Hematopoietic multipotent progenitor cell treated with erythropoietin and hydrocortisone succinate and interleukin-3 and kit ligand, for 8 days (in vitro differentiated cells): ENCODE data around the gene RRAGA.
"Not testable (repeated sequence)": the region's sequence is repeated elsewhere in the genome, so short reads cannot be mapped to it uniquely, and the experiment has no call there.

Experiments used
- DNase-seq: peaks from one replicate; pipeline ENCODE4 v3.0.0-alpha.2; 2015

RRAGA gene, protein sequence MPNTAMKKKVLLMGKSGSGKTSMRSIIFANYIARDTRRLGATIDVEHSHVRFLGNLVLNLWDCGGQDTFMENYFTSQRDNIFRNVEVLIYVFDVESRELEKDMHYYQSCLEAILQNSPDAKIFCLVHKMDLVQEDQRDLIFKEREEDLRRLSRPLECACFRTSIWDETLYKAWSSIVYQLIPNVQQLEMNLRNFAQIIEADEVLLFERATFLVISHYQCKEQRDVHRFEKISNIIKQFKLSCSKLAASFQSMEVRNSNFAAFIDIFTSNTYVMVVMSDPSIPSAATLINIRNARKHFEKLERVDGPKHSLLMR

GRCh38 chr9:19048966-19049916 lies at the start of gene RRAGA:
RRAGA (plus strand) TSS chr9:19049427; CDS start chr9:19049660, 233 bp downstream.
- peak; percentile 95 for DNase-seq

DNA sequence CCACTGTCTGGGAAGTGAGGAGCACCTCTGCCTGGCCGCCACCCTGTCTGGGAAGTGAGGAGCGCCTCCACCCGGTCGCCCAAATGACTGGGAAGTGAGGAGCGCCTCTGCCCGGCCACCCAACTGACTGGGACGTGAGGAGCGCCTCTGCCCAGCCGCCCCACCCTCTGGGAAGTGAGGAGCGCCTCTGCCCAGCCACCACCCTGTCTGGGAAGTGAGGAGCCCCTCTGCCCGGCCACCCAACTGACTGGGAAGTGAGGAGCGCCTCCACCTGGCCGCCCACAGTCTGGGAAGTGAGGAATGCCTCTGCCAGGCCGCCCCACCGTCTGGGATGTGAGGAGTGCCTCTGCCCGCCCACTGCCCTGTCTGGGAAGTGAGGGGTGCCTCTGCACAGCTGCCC lies 49.1 kb upstream of the RRAGA start:
- no peak for DNase-seq

DNA sequence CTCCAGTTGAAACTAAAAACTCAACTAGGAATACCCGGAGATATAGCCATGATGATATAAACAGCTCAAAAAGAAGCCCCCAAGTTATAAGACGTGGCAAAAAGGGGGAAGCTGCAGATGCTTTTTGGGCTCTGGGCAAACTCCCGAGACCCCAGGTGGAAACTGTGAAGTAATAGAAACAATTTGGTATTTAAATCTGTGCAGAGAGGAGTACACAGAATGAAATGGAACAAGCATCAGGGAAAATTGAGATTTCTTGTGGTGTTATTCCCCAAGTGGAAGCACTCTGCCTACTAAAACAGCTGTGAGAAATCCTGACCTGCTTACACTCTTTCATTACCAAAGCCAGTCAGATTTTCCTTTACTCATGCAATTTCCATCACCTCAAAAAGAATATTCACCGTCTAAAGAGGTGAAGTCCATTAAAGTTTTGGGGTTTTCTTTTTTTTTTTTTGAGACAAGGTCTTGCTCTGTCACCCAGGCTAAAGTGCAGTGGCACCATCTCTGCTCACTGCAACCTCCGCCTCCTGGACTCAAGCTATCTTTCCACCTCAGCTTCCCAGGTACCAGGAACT lies 39.7 kb upstream of the RRAGA start:
- no peak for DNase-seq

- DNase-seq = no peak
Observed at GRCh38 chr9:19018201-19018600, 31.0 kb upstream of the RRAGA start.

DNA sequence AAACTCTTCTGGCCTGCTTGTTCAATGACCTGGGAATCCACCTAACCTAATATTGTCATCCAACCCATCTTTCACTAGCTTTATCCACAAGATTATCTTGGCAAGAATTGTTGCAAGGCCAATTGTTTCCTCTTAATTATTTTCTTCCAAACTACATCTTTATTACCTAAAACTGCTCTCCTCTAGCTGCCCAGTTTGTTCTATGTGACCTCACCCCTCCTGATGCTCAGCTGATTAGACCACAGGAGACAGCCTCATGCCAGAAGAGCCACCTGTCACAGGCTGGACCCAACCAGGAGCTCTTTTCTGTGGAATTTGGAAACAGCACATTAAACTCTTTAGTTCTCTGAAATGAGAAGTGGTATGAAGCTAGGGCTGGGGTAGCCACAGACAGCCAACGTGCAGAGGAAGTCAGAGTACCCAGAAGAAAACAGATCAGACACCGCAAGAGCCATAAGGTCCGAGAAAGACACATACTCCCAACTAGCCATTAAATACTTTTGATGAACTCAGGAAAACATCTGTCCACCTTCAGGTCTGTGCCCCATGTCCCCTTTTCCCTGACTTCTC lies 28.3 kb upstream of the RRAGA start:
- no peak for DNase-seq

DNA sequence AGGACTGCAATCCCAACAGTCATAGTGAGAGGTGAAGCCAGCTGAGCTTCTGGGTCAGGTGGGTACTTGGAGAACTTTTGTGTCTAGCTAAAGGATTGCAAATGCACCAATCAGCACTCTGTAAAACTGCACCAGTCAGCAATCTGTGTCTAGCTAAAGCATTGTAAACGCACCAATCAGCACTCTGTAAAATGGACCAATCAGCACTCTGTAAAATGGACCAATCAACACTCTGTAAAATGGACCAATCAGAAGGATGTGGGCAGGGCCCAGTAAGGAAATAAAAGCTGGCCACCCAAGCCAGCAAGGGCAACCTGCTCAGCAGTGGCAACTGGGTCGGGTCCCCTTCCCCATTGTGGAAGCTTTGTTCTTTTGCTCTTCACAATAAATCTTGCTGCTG lies 27.6 kb upstream of the RRAGA start:
- DNase-seq = not testable (repeated sequence)

- DNase-seq = no peak
Observed at GRCh38 chr9:19022206-19022605, 27.0 kb upstream of the RRAGA start.

GRCh38 chr9:19023078-19023477 lies 26.1 kb upstream of the RRAGA start:
- no peak for DNase-seq

DNA sequence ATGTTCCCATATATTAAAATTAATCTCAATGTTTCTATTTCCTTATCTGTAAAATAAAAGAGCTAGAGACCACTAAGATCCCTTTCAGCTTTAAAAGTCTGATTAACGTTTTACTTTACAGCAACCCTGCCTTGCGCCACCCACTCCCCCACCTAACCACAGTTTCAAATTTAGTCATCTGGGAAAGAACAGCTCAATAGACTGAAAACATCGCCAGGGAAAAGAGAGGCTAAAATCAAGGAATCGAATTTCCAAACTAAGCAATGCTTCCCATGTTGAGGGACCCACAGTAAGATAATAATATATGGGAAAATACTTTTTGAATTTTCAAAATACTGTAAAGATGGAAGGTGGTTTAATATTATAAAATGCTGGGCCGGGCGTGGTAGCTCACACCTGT lies 22.9 kb upstream of the RRAGA start:
- DNase-seq = no peak

GRCh38 chr9:19027825-19028224 lies 21.4 kb upstream of the RRAGA start:
- DNase-seq = no peak

GRCh38 chr9:19028835-19029451 lies 20.3 kb upstream of the RRAGA start:
- peak; percentile 69 for DNase-seq

DNA sequence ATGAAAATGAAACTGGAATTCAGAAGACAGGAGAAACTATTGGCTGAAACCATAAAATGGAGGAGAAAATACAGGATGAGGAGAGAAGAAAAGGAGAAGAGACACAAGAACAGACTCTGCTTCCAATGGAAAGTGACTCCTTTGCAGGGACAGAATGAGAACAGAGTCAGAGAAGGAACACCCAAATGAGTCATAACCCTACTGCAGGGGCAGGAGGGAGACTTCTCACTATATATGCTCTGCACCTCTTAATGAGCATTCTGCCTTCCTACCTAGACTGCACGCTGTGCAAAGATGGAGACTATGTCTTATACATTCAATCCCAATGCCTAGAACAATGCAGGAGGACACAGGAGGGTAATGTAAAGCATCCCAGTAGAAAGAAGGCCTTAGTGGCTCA lies 18.3 kb upstream of the RRAGA start:
- DNase-seq = no peak

GRCh38 chr9:19032406-19032805 lies 16.8 kb upstream of the RRAGA start:
- DNase-seq = no peak

- no peak for DNase-seq
Observed at GRCh38 chr9:19033015-19033414, 16.2 kb upstream of the RRAGA start, which contains the start of gene SAXO1. SAXO1 (minus strand) TSS chr9:19033209; CDS start chr9:19032908, 301 bp downstream.

GRCh38 chr9:19036611-19037010 lies 12.6 kb upstream of the RRAGA start:
- DNase-seq = no peak

DNA sequence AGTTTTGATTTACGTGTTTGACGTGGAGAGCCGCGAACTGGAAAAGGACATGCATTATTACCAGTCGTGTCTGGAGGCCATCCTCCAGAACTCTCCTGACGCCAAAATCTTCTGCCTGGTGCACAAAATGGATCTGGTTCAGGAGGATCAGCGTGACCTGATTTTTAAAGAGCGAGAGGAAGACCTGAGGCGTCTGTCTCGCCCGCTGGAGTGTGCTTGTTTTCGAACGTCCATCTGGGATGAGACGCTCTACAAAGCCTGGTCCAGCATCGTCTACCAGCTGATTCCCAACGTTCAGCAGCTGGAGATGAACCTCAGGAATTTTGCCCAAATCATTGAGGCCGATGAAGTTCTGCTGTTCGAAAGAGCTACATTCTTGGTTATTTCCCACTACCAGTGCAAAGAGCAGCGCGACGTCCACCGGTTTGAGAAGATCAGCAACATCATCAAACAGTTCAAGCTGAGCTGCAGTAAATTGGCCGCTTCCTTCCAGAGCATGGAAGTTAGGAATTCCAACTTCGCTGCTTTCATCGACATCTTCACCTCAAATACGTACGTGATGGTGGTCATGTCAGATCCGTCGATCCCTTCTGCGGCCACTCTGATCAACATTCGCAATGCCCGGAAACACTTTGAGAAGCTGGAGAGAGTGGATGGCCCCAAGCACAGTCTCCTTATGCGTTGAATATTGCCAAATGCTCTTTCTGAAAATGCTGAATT lies 850 bp downstream of the RRAGA start:
- DNase-seq = peak; percentile 29

GRCh38 chr9:19050637-19051591 lies 1.7 kb downstream of the RRAGA start:
- DNase-seq = peak; percentile 9

GRCh38 chr9:19057033-19057432 lies 7.8 kb downstream of the RRAGA start:
- DNase-seq = no peak

DNA sequence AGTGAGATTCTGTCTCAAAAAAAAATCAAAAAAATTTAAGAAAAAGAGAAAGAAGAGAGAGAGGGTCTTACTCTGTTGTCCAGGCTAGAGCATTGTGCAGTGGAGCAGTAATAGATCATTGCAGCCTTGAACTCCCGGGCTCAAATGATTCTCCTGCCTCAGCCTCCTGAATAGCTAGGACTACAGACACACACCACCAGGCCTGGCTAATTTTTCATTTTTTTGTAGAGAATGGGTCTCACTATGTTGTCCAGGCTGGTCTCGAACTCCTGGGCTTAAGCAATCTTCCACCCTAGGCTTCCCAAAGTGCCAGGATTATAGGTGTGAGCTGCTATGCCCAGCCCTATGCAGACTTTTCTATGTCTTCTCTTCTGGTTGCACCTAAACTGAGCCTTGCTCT lies 25.0 kb downstream of the RRAGA start:
- DNase-seq = no peak

- DNase-seq = no peak
Observed at GRCh38 chr9:19074836-19075235, 25.6 kb downstream of the RRAGA start.

DNA sequence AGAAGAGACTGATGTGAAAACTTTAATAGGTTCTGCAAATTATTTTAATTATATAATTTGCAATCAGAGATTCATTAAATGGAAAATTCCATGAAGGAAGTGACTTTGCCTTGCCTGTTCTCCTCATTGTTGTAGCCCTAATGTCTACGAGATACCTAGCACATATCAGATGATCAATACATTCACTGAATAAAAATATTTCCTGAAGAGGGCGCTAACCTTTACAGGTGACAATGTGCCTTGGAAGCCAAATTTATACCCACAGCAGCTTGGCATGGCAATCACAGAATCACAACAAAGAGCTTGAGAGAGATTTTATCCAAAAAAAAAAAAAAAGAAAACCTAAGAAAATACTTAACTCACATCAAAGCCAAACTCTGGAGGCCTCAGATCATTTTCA lies 36.1 kb downstream of the RRAGA start:
- peak; percentile 57 for DNase-seq
